Measurements from ENCODE around the gene ADCY10.

- TF ChIP-seq POLR2AphosphoS5 (IDR thresholded peaks at IDR 0.05) (no peak), CTCF (IDR thresholded peaks at IDR 0.05; ENCODE audit: poor library complexity, severe bottlenecking) (no peak), EP300 (conservative IDR thresholded peaks at IDR 0.05; ENCODE audit: poor library complexity, severe bottlenecking) (no peak), EZH2 (IDR thresholded peaks at IDR 0.05; ENCODE audit: borderline replicate concordance, insufficient read depth, low read length, poor library complexity, severe bottlenecking) (no peak), MXI1 (conservative IDR thresholded peaks at IDR 0.05; ENCODE audit: poor library complexity, severe bottlenecking) (no peak), REST (IDR thresholded peaks at IDR 0.05; ENCODE audit: borderline replicate concordance) (no peak), TAF1 (IDR thresholded peaks at IDR 0.05; ENCODE audit: low read depth) (no peak), SMC3 (conservative IDR thresholded peaks at IDR 0.05; ENCODE audit: poor library complexity) (no peak), RAD21 (conservative IDR thresholded peaks at IDR 0.05) (no peak)
Observed at GRCh38 chr1:167927046-167927754, 13.3 kb upstream of the ADCY10 start.

All from neural cell (in vitro differentiated cells).